ENCODE measurements around the gene ASB1.

GRCh38 chr2:238473523-238473922, 46.8 kb downstream of the ASB1 start:
- TF ChIP-seq PREB (CRISPR knock-in tag; IDR thresholded peaks at IDR 0.05) (no peak), ZNF44 (CRISPR knock-in tag; IDR thresholded peaks at IDR 0.05) (no peak), JUND (CRISPR knock-in tag; IDR thresholded peaks at IDR 0.05) (no peak), POLR2AphosphoS5 (IDR thresholded peaks at IDR 0.05; ENCODE audit: low read depth, low read length) (no peak), RBFOX2 (IDR thresholded peaks at IDR 0.05; ENCODE audit: low read depth, low read length) (no peak), GABPA (IDR thresholded peaks at IDR 0.05; ENCODE audit: low read depth, low read length) (no peak), GABPA (CRISPR knock-in tag; IDR thresholded peaks at IDR 0.05; ENCODE audit: low read depth) (no peak), NFE2L1 (CRISPR knock-in tag; IDR thresholded peaks at IDR 0.05; ENCODE audit: borderline replicate concordance) (no peak), YY1 (IDR thresholded peaks at IDR 0.05; ENCODE audit: insufficient read depth, insufficient replicate concordance, low read depth, low read length) (no peak), RAD51 (IDR thresholded peaks at IDR 0.05; ENCODE audit: borderline replicate concordance) (no peak), SRSF1 (optimal IDR thresholded peaks at IDR 0.05; ENCODE audit: low read depth, low read length) (no peak), CTCF (CRISPR knock-in tag; IDR thresholded peaks at IDR 0.05) (no peak), USF2 (IDR thresholded peaks at IDR 0.05; ENCODE audit: low read depth, low read length) (no peak), USF2 (CRISPR knock-in tag; IDR thresholded peaks at IDR 0.05; ENCODE audit: borderline replicate concordance) (no peak), KDM5B (CRISPR knock-in tag; IDR thresholded peaks at IDR 0.05; ENCODE audit: borderline replicate concordance) (no peak)

Measured in HepG2 (cell line).